Fibroblast of skin of left quadriceps (primary cell): ENCODE data around the gene OR1L6.

Source experiments
- DNase-seq, 2 experiments: peaks; one replicate each; pipeline ENCODE4 v3.0.0-alpha.2; 2013; ENCODE audit warnings: low read depth in 2 of 2

OR1L6 gene

GRCh38 chr9:122742003-122742402, at the start of gene OR1L6:
TSS of gene OR1L6 (plus strand) at chr9:122742303. CDS start at chr9:122749848, 7,545 bp downstream.
- no peak for DNase-seq

- no peak for DNase-seq
Measured at GRCh38 chr9:122695696-122696095, 46.4 kb upstream of the OR1L6 start.

GRCh38 chr9:122718038-122718437, 24.1 kb upstream of the OR1L6 start:
- DNase-seq: no peak

- DNase-seq: no peak
Measured at GRCh38 chr9:122719218-122719617, 22.9 kb upstream of the OR1L6 start.

GRCh38 chr9:122723690-122724089, 18.4 kb upstream of the OR1L6 start, which contains the start of gene OR1L4:
TSS of gene OR1L4 (plus strand) at chr9:122723990. CDS start at chr9:122723990, 0 bp downstream.
- no peak for DNase-seq

GRCh38 chr9:122754825-122755224, 12.7 kb downstream of the OR1L6 start:
- DNase-seq: no peak

GRCh38 chr9:122767817-122768216, 25.7 kb downstream of the OR1L6 start:
- no peak for DNase-seq

- DNase-seq: no peak
Measured at GRCh38 chr9:122777052-122777451, 34.9 kb downstream of the OR1L6 start.

GRCh38 chr9:122777935-122778627, 36.0 kb downstream of the OR1L6 start:
- no peak for DNase-seq

GRCh38 chr9:122779181-122779580, 37.1 kb downstream of the OR1L6 start:
- no peak for DNase-seq

- DNase-seq: no peak
Measured at GRCh38 chr9:122780026-122780425, 37.9 kb downstream of the OR1L6 start.

GRCh38 chr9:122781671-122782070, 39.6 kb downstream of the OR1L6 start:
- DNase-seq: no peak

- no peak for DNase-seq
Measured at GRCh38 chr9:122785269-122785668, 43.2 kb downstream of the OR1L6 start.

- DNase-seq: no peak
Measured at GRCh38 chr9:122786338-122786737, 44.2 kb downstream of the OR1L6 start.

GRCh38 chr9:122788831-122789230, 46.7 kb downstream of the OR1L6 start, which contains the start of gene OR5C1:
TSS of gene OR5C1 (plus strand) at chr9:122788933. CDS start at chr9:122788933, 0 bp downstream.
- no peak for DNase-seq

- DNase-seq: no peak
Measured at GRCh38 chr9:122789256-122790046, 47.3 kb downstream of the OR1L6 start.

GRCh38 chr9:122791872-122792669, 50.0 kb downstream of the OR1L6 start:
- no peak for DNase-seq

GRCh38 chr9:122797316-122798063, 55.4 kb downstream of the OR1L6 start:
- DNase-seq: no peak
